Keratinocyte (primary cell): ENCODE results near the gene TBRG4. TPM values are rescaled to one million over a fixed set of nuclear protein-coding genes. Genes with fewer than 3 reads are reported as not detected.

Source experiments
- DNase-seq: peaks from one replicate; pipeline ENCODE4 v3.0.0-alpha.2; 2011; ENCODE audit warnings: low read depth, missing footprints, low spot score
- FAIRE-seq: peaks from 2 replicates; lab custom pipeline; 2011; peaks lifted over from hg19 to GRCh38; lab: Jason Lieb, UNC
- H2AFZ ChIP-seq: 2 replicates; pipeline ENCODE4 v1.6.0; 2012; ENCODE audit warnings: low read length, control low read depth, inconsistent platforms; ENCODE audit not compliant: control insufficient read depth
- H3K27ac ChIP-seq: 2 replicates; pipeline ENCODE4 v1.5.1; 2011; ENCODE audit warnings: low read length; ENCODE audit not compliant: control insufficient read depth, insufficient read depth
- H3K27me3 ChIP-seq: 3 replicates; pipeline ENCODE4 v1.6.0; 2011; ENCODE audit warnings: low read length; ENCODE audit not compliant: control insufficient read depth, insufficient read depth; ENCODE audit errors: extremely low read depth
- H3K36me3 ChIP-seq, 2 experiments: 2 replicates in 1 of 2; 3 replicates in 1 of 2; pipeline ENCODE4 v1.5.1; 2011; ENCODE audit warnings: low read length in 2 of 2, mild to moderate bottlenecking in 1 of 2; ENCODE audit not compliant: control insufficient read depth in 2 of 2, insufficient read depth in 2 of 2; ENCODE audit errors: extremely low read depth in 1 of 2
- H3K4me1 ChIP-seq: 3 replicates; pipeline ENCODE4 v1.5.1; 2011; ENCODE audit warnings: low read length; ENCODE audit not compliant: control insufficient read depth, insufficient read depth; ENCODE audit errors: extremely low read depth
- H3K4me2 ChIP-seq: 3 replicates; pipeline ENCODE4 v1.6.0; 2011; ENCODE audit warnings: low read depth, low read length; ENCODE audit not compliant: control insufficient read depth, insufficient read depth; ENCODE audit errors: extremely low read depth
- H3K4me3 ChIP-seq, 3 experiments: fragments of 200-600 bp in 1 of 3; sonication (generic) in 1 of 3; 2 replicates in 2 of 3; 3 replicates in 1 of 3; pipeline ENCODE4 v1.5.1; 2011 to 2016; ENCODE audit warnings: low read length in 3 of 3, mild to moderate bottlenecking in 3 of 3, control low read depth in 2 of 3, inconsistent platforms in 1 of 3, low read depth in 1 of 3, mixed read lengths in 1 of 3, mixed run types in 1 of 3, moderate library complexity in 1 of 3; ENCODE audit not compliant: control insufficient read depth in 2 of 3, insufficient read depth in 2 of 3; ENCODE audit errors: extremely low read depth in 1 of 3
- H3K79me2 ChIP-seq: 2 replicates; pipeline ENCODE4 v1.6.0; 2012; ENCODE audit warnings: low read length; ENCODE audit not compliant: control insufficient read depth, insufficient read depth
- H3K9ac ChIP-seq: 3 replicates; pipeline ENCODE4 v1.6.0; 2011; ENCODE audit warnings: low read length; ENCODE audit not compliant: control insufficient read depth, insufficient read depth; ENCODE audit errors: extremely low read depth
- H3K9me1 ChIP-seq: 3 replicates; pipeline ENCODE4 v1.6.0; 2011; ENCODE audit warnings: low read length; ENCODE audit not compliant: control insufficient read depth, insufficient read depth; ENCODE audit errors: extremely low read depth
- H3K9me3 ChIP-seq: 2 replicates; pipeline ENCODE4 v1.5.1; 2012; ENCODE audit warnings: low read depth, low read length; ENCODE audit not compliant: control insufficient read depth
- H4K20me1 ChIP-seq: 3 replicates; pipeline ENCODE4 v1.6.0; 2011; ENCODE audit warnings: low read length; ENCODE audit not compliant: control insufficient read depth, insufficient read depth; ENCODE audit errors: extremely low read depth
- CTCF ChIP-seq, 3 experiments: IDR thresholded peaks in 1 of 3; conservative IDR thresholded peaks in 1 of 3; optimal IDR thresholded peaks in 1 of 3; 2 replicates in 2 of 3; 3 replicates in 1 of 3; pipeline versions ENCODE3 to v1.5.1; 2011; ENCODE audit warnings: low read length in 3 of 3, mild to moderate bottlenecking in 3 of 3, moderate library complexity in 2 of 3, control low read depth in 1 of 3, inconsistent platforms in 1 of 3; ENCODE audit not compliant: insufficient read depth in 2 of 3; ENCODE audit errors: extremely low read depth in 1 of 3
- EZH2 ChIP-seq: IDR thresholded peaks from one replicate; pipeline ENCODE4 v1.6.1; 2012; ENCODE audit warnings: inconsistent platforms, mild to moderate bottlenecking, low read length, moderate library complexity
- dilution Hi-C: fragments of 300-500 bp; cut with MboI; formaldehyde crosslinking; loops from one replicate; pipeline ENCODE4 v1.7.0; 2020; ENCODE audit warnings: low sequenced_read_pairs; ENCODE audit not compliant: extremely low pct_ligation_motif_present
- polyA plus RNA-seq, 5 experiments: library from polyadenylated mRNA; depleted of rRNA in 3 of 5; stranded (reverse) in 3 of 5; stranded (forward) in 1 of 5; unstranded in 1 of 5; fragments of >200 nt; gene quantifications; 1 replicate in 1 of 5; 2 replicates in 3 of 5; 3 replicates in 1 of 5; pipeline versions ENCODE4 v1.2.1 to v1.2.3, GENCODE V29; 2011 to 2012; ENCODE audit warnings: missing spikeins in 2 of 5, low read depth in 1 of 5, low replicate concordance in 1 of 5

The TBRG4 gene
- polyA plus RNA-seq, 1 donor (not counting 4 experiments of a cell fraction or from before 2014, with no cell fraction given) = 90.5 TPM

GRCh38 chr7:45136106-45137060 is 24.9 kb upstream of the TBRG4 start:
- TF ChIP-seq EZH2 (no peak), CTCF (optimal IDR thresholded peaks at IDR 0.05 in 1 of 3, IDR thresholded peaks at IDR 0.05 in 1 of 3, conservative IDR thresholded peaks at IDR 0.05 in 1 of 3; ENCODE audit: extremely low read depth in 1 of 3, insufficient read depth in 2 of 3, low read length in 3 of 3) (peak; percentile 75 to 84 (median 80))
- no peaks in the 10 kb centered on the region for H3K9me1 ChIP-seq
- no peak overlapping the region for H3K4me3 ChIP-seq
- DNase-seq = no peak
- dilution Hi-C loops = no loop called here
- H3K4me1 ChIP-seq = no peaks in the 10 kb centered on the region
- H2AFZ ChIP-seq = no peak overlapping the region
- H3K79me2 ChIP-seq = no peaks in the 10 kb centered on the region
- no peak overlapping the region for H3K27ac ChIP-seq
- H3K9me3 ChIP-seq = no peaks in the 10 kb centered on the region
- H3K36me3 ChIP-seq = no peaks in the 10 kb centered on the region
- no peak overlapping the region for H3K9ac ChIP-seq
- FAIRE-seq = peak; percentile 67
- H3K27me3 ChIP-seq = no peaks in the 10 kb centered on the region
- no peak overlapping the region for H3K4me2 ChIP-seq
- H4K20me1 ChIP-seq = no peaks in the 10 kb centered on the region

GRCh38 chr7:45133877-45134276 is 22.4 kb upstream of the TBRG4 start:
- no peak for FAIRE-seq
- Histone ChIP-seq H3K9me1 (no peaks in the 10 kb centered on the region), H3K9me3 (no peaks in the 10 kb centered on the region), H3K27ac (no peak overlapping the region), H3K79me2 (no peaks in the 10 kb centered on the region), H3K4me2 (no peak overlapping the region), H3K4me1 (no peaks in the 10 kb centered on the region), H2AFZ (no peak overlapping the region), H3K9ac (no peak overlapping the region), H3K36me3 (no peaks in the 10 kb centered on the region), H3K27me3 (peaks cover 5% of the 10 kb centered on the region), H3K4me3 (no peak overlapping the region), H4K20me1 (no peaks in the 10 kb centered on the region)
- DNase-seq = no peak
- dilution Hi-C loops = no loop called here
- TF ChIP-seq EZH2 (no peak), CTCF (optimal IDR thresholded peaks at IDR 0.05 in 1 of 3, IDR thresholded peaks at IDR 0.05 in 1 of 3, conservative IDR thresholded peaks at IDR 0.05 in 1 of 3; ENCODE audit: extremely low read depth in 1 of 3, insufficient read depth in 2 of 3, low read length in 3 of 3) (no peak)
